IMR-90 (cell line): Measurements from ENCODE around the gene SKAP1. TPM values are rescaled to one million over a fixed set of nuclear protein-coding genes. Genes with fewer than 3 reads are reported as not detected.

ENCODE experiments used
- ATAC-seq: fragments of 200-7000 bp; cut with Tn5 transposase; 2 replicates; pipeline ENCODE4 v1.9.1; 2020; ENCODE audit warnings: low read depth, mild to moderate bottlenecking, moderate library complexity
- BruUV-seq: library from RNA; stranded (reverse); fragments of 400-500 nt; replicated peaks from 2 replicates; lab custom pipeline; 2021; lab: Mats Ljungman, UMichigan
- CTCF ChIA-PET: fragments of 300-600 bp; formaldehyde crosslinking; extraction: SDS; loops from one replicate; lab custom pipeline; 2021; ENCODE audit warnings: antibody characterized with exemption; lab: Yijun Ruan, JAX
- POLR2A ChIA-PET: fragments of 300-600 bp; sonication (Branson Sonifier 250); formaldehyde crosslinking; loops from one replicate; lab custom pipeline; 2022; ENCODE audit warnings: antibody characterized with exemption; ENCODE audit not compliant: unreplicated experiment; lab: Charles Lee
- DNase-seq: peaks from one replicate; pipeline ENCODE4 v3.0.0; 2013
- H2AFZ ChIP-seq: replicated peaks from 2 replicates; pipeline ENCODE3; 2013; ENCODE audit warnings: low read length, mild to moderate bottlenecking; ENCODE audit not compliant: poor library complexity
- H2AK5ac ChIP-seq: 2 replicates; pipeline ENCODE4 v1.6.1; 2013; ENCODE audit warnings: low read depth, low read length, inconsistent platforms
- H2AK9ac ChIP-seq: replicated peaks from 2 replicates; pipeline ENCODE3; 2013; ENCODE audit warnings: mild to moderate bottlenecking, low read depth, low read length, moderate library complexity; ENCODE audit not compliant: poor library complexity
- H2BK120ac ChIP-seq: 2 replicates; pipeline ENCODE4 v1.6.1; 2013; ENCODE audit warnings: low read depth, low read length, inconsistent platforms
- H2BK15ac ChIP-seq: 3 replicates; pipeline ENCODE4 v1.6.1; 2013; ENCODE audit warnings: low read depth, low read length, inconsistent platforms
- H2BK20ac ChIP-seq: 2 replicates; pipeline ENCODE4 v1.6.1; 2013; ENCODE audit warnings: low read depth, mild to moderate bottlenecking, inconsistent platforms, low read length, moderate library complexity
- H2BK5ac ChIP-seq: 2 replicates; pipeline ENCODE4 v1.6.1; 2013; ENCODE audit warnings: mild to moderate bottlenecking, low read depth, low read length, inconsistent platforms; ENCODE audit not compliant: poor library complexity, severe bottlenecking
- H3K14ac ChIP-seq: replicated peaks from 2 replicates; pipeline ENCODE4 v1.6.1; 2013; ENCODE audit warnings: low read depth, low read length, inconsistent platforms
- H3K18ac ChIP-seq: 2 replicates; pipeline ENCODE4 v1.6.1; 2013; ENCODE audit warnings: low read depth, low read length, control low read depth
- H3K23ac ChIP-seq: 2 replicates; pipeline ENCODE4 v1.6.1; 2013; ENCODE audit warnings: low read depth, low read length, inconsistent platforms
- H3K27ac ChIP-seq: 2 replicates; pipeline ENCODE4 v1.5.1; 2013; ENCODE audit warnings: mild to moderate bottlenecking, control low read depth, low read length; ENCODE audit not compliant: insufficient read depth
- H3K27me3 ChIP-seq: 2 replicates; pipeline ENCODE4 v1.6.1; 2013; ENCODE audit warnings: low read length; ENCODE audit not compliant: control insufficient read depth, insufficient read depth
- H3K36me3 ChIP-seq: 2 replicates; pipeline ENCODE4 v1.6.1; 2013; ENCODE audit warnings: low read length, mixed read lengths; ENCODE audit not compliant: control insufficient read depth, insufficient read depth
- H3K4ac ChIP-seq: 2 replicates; pipeline ENCODE4 v1.6.1; 2013; ENCODE audit warnings: low read depth, low read length, inconsistent platforms
- H3K4me1 ChIP-seq: 2 replicates; pipeline ENCODE4 v1.6.1; 2013; ENCODE audit warnings: low read length, mixed read lengths; ENCODE audit not compliant: control insufficient read depth, insufficient read depth
- H3K4me2 ChIP-seq: 2 replicates; pipeline ENCODE4 v1.6.1; 2013; ENCODE audit warnings: low read depth, mild to moderate bottlenecking, control low read depth, low read length, moderate library complexity
- H3K4me3 ChIP-seq: 2 replicates; pipeline ENCODE4 v1.5.1; 2013; ENCODE audit warnings: low read depth, mild to moderate bottlenecking, control low read depth, low read length, moderate library complexity; ENCODE audit not compliant: insufficient read depth
- H3K56ac ChIP-seq: 2 replicates; pipeline ENCODE4 v1.6.1; 2013; ENCODE audit warnings: low read length, inconsistent platforms; ENCODE audit not compliant: insufficient read depth; ENCODE audit errors: extremely low read depth
- H3K79me1 ChIP-seq, 2 experiments: 2 replicates each; pipeline ENCODE4 v1.6.1; 2013; ENCODE audit warnings: low read length in 2 of 2, inconsistent platforms in 1 of 2, low read depth in 1 of 2
- H3K9ac ChIP-seq: 2 replicates; pipeline ENCODE4 v1.6.1; 2013; ENCODE audit warnings: low read depth, low read length, control low read depth
- H3K9me1 ChIP-seq: 2 replicates; pipeline ENCODE4 v1.6.1; 2013; ENCODE audit warnings: low read length, inconsistent platforms; ENCODE audit not compliant: insufficient read depth
- H3K9me3 ChIP-seq: 2 replicates; pipeline ENCODE4 v1.6.1; 2013; ENCODE audit warnings: low read length; ENCODE audit not compliant: control insufficient read depth, insufficient read depth
- H4K20me1 ChIP-seq: 2 replicates; pipeline ENCODE4 v1.6.1; 2013; ENCODE audit warnings: low read length, inconsistent platforms; ENCODE audit not compliant: insufficient read depth
- H4K5ac ChIP-seq: 2 replicates; pipeline ENCODE4 v1.6.1; 2013; ENCODE audit warnings: mild to moderate bottlenecking, low read depth, low read length, control low read depth
- H4K8ac ChIP-seq, 2 experiments: 2 replicates each; pipeline ENCODE4 v1.6.1; 2013; ENCODE audit warnings: low read depth in 2 of 2, low read length in 2 of 2, control low read depth in 1 of 2, inconsistent platforms in 1 of 2
- H4K91ac ChIP-seq: 2 replicates; pipeline ENCODE4 v1.6.1; 2013; ENCODE audit warnings: low read depth, low read length, inconsistent platforms; ENCODE audit not compliant: insufficient read depth
- BHLHE40 ChIP-seq: fragments of 150-350 bp; IDR thresholded peaks from 2 replicates; pipeline ENCODE4 v1.6.1; 2016; ENCODE audit warnings: mild to moderate bottlenecking, low read depth, low read length
- CEBPB ChIP-seq: IDR thresholded peaks from 2 replicates; pipeline ENCODE4 v1.6.1; 2012; ENCODE audit warnings: low read depth, low read length, improper control_type of control experiment
- CHD1 ChIP-seq: IDR thresholded peaks from 2 replicates; pipeline ENCODE4 v1.6.1; 2012; ENCODE audit warnings: low read depth, low read length, improper control_type of control experiment
- CTCF ChIP-seq: conservative IDR thresholded peaks from 2 replicates; pipeline ENCODE4 v1.5.1; 2012; ENCODE audit warnings: mild to moderate bottlenecking, low read depth, low read length, improper control_type of control experiment
- FOS ChIP-seq: fragments of 150-350 bp; IDR thresholded peaks from 2 replicates; pipeline ENCODE4 v1.6.1; 2016; ENCODE audit warnings: low read depth, low read length
- MAFK ChIP-seq: IDR thresholded peaks from 2 replicates; pipeline ENCODE4 v1.6.1; 2012; ENCODE audit warnings: low read depth, low read length, improper control_type of control experiment
- MAZ ChIP-seq: IDR thresholded peaks from 2 replicates; pipeline ENCODE4 v1.6.1; 2012; ENCODE audit warnings: low read depth, mild to moderate bottlenecking, low read length, improper control_type of control experiment, moderate library complexity, borderline replicate concordance
- MXI1 ChIP-seq: IDR thresholded peaks from 2 replicates; pipeline ENCODE4 v1.6.1; 2012; ENCODE audit warnings: low read depth, mild to moderate bottlenecking, low read length, moderate library complexity, borderline replicate concordance
- NFE2L2 ChIP-seq: fragments of 150-350 bp; IDR thresholded peaks from 2 replicates; pipeline ENCODE4 v1.6.1; 2016; ENCODE audit warnings: low read depth, mild to moderate bottlenecking, low read length
- POLR2A ChIP-seq: IDR thresholded peaks from 2 replicates; pipeline ENCODE4 v1.6.1; 2012; ENCODE audit warnings: mild to moderate bottlenecking, low read depth, low read length
- RAD21 ChIP-seq: IDR thresholded peaks from 2 replicates; pipeline ENCODE4 v1.6.1; 2012; ENCODE audit warnings: low read length, improper control_type of control experiment
- RCOR1 ChIP-seq: IDR thresholded peaks from 2 replicates; pipeline ENCODE4 v1.6.1; 2012; ENCODE audit warnings: mild to moderate bottlenecking, low read length, improper control_type of control experiment; ENCODE audit not compliant: insufficient replicate concordance
- RFX5 ChIP-seq: IDR thresholded peaks from 2 replicates; pipeline ENCODE4 v1.8.0; 2012; ENCODE audit warnings: low read depth, mild to moderate bottlenecking, low read length, moderate library complexity
- SMC3 ChIP-seq: fragments of 150-350 bp; IDR thresholded peaks from 2 replicates; pipeline ENCODE4 v1.6.1; 2016; ENCODE audit warnings: low read depth, mild to moderate bottlenecking, antibody characterized with exemption, low read length, moderate library complexity
- WGBS, 2 experiments: methylation state at CpG; one replicate each; pipeline versions ENCODE4 v1.1.5 to v1.1.7; 2013; ENCODE audit warnings: missing lambda C conversion rate in 2 of 2; ENCODE audit not compliant: insufficient read length in 1 of 2; ENCODE audit errors: extremely low coverage in 2 of 2; 5-methylcytosine and 5-hydroxymethylcytosine counted together
- dilution Hi-C: fragments of 300-500 bp; cut with HindIII; formaldehyde crosslinking; loops from one replicate; pipeline ENCODE4 v1.14.3; 2018; ENCODE audit warnings: low sequenced_read_pairs; ENCODE audit not compliant: unreplicated experiment
- in situ Hi-C: fragments of 300-500 bp; cut with MboI; formaldehyde crosslinking; loops from 3 replicates; pipeline ENCODE4 v1.14.3; 2019; ENCODE audit warnings: low sequenced_read_pairs, inconsistent platforms, mixed read lengths
- intact Hi-C: fragments of 100-400 bp; cut with micrococcal nuclease; formaldehyde crosslinking; loops from 2 replicates; pipeline ENCODE4 v1.10.0; 2022
- polyA plus RNA-seq, 3 experiments: library from polyadenylated mRNA; depleted of rRNA; stranded (reverse); fragments of >200 nt; gene quantifications; 2 replicates each; pipeline ENCODE4 v1.2.3, GENCODE V29; 2012; ENCODE audit warnings: low replicate concordance in 1 of 3
- total RNA-seq: library from RNA; depleted of rRNA; stranded (reverse); fragments of >200 nt; gene quantifications from 2 replicates; pipeline ENCODE4 v1.2.3, GENCODE V29; 2012
- TF ChIP-seq, protein P1 (sequence below): fragments of 150-350 bp; IDR thresholded peaks from 2 replicates; pipeline ENCODE4 v1.6.1; 2016; ENCODE audit warnings: low read depth, mild to moderate bottlenecking, low read length, moderate library complexity, borderline replicate concordance
- TF ChIP-seq, protein P2 (sequence below): fragments of 150-350 bp; IDR thresholded peaks from 2 replicates; pipeline ENCODE4 v1.6.1; 2017; ENCODE audit warnings: mild to moderate bottlenecking, antibody characterized with exemption, low read length, low read depth

Gene SKAP1
- total and polyA plus RNA-seq, 2 of the 4 experiments (the other 2 are of a cell fraction) = not detected

- Histone ChIP-seq H3K4me1 (no peaks in the 10 kb centered on the region), H3K9me1 (no peaks in the 10 kb centered on the region), H2BK120ac (no peak overlapping the region), H3K4ac (no peak overlapping the region), H3K23ac (no peak overlapping the region), H2BK20ac (no peak overlapping the region), H3K27me3 (peaks cover 82% of the 10 kb centered on the region), H3K27ac (no peak overlapping the region), H4K5ac (no peak overlapping the region), H4K91ac (no peak overlapping the region), H3K4me2 (no peak overlapping the region), H3K9me3 (no peaks in the 10 kb centered on the region), H3K4me3 (no peak overlapping the region), H3K18ac (no peak overlapping the region), H2BK5ac (no peak overlapping the region), H2AK9ac (no peak overlapping the region), H2AK5ac (no peak overlapping the region), H2AFZ (no peak overlapping the region), H3K9ac (no peak overlapping the region), H3K14ac (no peak overlapping the region), H2BK15ac (no peak overlapping the region), H4K20me1 (no peaks in the 10 kb centered on the region), H4K8ac (no peak overlapping the region), H3K79me1 (no peaks in the 10 kb centered on the region), H3K56ac (no peak overlapping the region), H3K36me3 (no peaks in the 10 kb centered on the region)
- dilution Hi-C loops = no loop called here
- intact Hi-C loops = no loop called here
- no peak for ATAC-seq
- in situ Hi-C loops = no loop called here
- no peak for DNase-seq
- TF ChIP-seq SMC3 (no peak), CHD1 (no peak), MXI1 (no peak), FOS (no peak), CTCF (no peak), NFE2L2 (no peak), CEBPB (no peak), RCOR1 (no peak), RFX5 (no peak), RAD21 (no peak), BHLHE40 (no peak), MAFK (no peak), MAZ (no peak), POLR2A (no peak)
- TF ChIP-seq, protein P1, sequence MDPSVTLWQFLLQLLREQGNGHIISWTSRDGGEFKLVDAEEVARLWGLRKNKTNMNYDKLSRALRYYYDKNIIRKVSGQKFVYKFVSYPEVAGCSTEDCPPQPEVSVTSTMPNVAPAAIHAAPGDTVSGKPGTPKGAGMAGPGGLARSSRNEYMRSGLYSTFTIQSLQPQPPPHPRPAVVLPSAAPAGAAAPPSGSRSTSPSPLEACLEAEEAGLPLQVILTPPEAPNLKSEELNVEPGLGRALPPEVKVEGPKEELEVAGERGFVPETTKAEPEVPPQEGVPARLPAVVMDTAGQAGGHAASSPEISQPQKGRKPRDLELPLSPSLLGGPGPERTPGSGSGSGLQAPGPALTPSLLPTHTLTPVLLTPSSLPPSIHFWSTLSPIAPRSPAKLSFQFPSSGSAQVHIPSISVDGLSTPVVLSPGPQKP = no peak
- TF ChIP-seq, protein P2, sequence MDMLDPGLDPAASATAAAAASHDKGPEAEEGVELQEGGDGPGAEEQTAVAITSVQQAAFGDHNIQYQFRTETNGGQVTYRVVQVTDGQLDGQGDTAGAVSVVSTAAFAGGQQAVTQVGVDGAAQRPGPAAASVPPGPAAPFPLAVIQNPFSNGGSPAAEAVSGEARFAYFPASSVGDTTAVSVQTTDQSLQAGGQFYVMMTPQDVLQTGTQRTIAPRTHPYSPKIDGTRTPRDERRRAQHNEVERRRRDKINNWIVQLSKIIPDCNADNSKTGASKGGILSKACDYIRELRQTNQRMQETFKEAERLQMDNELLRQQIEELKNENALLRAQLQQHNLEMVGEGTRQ = no peak
- BruUV-seq = no TSS peak
- POLR2A ChIA-PET = no interaction called here
- CTCF ChIA-PET = interaction anchor here (1.1 kb wide), 1 partner anchor 192 kb away, joined by 3 read pairs; no protein-coding TSS in a partner anchor
- 30% methylated on average over 2 of the region's 6 CpGs; no CpG with 5 or more reads in 1 of the 2 experiments for WGBS, 2 experiments
These were observed 286.4 kb downstream of the SKAP1 start for GRCh38 chr17:48143629-48144028.
